Heart left ventricle (tissue), 13 donors: ENCODE measurements around the gene KIAA0930.

Experiments
- CTCF ChIP-seq, 12 donors: fragments of 200-600 bp; sonication (generic) in 4 of 12; IDR thresholded peaks; one replicate each; pipeline versions ENCODE4 v1.5.0 to v1.8.0; 2018 to 2022; ENCODE audit warnings: antibody characterized with exemption in 12 of 12, mild to moderate bottlenecking in 5 of 12
- POLR2A ChIP-seq, 2 donors: fragments of 450-650 bp; IDR thresholded peaks; one replicate each; pipeline ENCODE4 v1.6.1; 2017; ENCODE audit warnings: antibody characterized with exemption in 2 of 2, mild to moderate bottlenecking in 2 of 2, moderate library complexity in 2 of 2
- donor health status: ischemic (EF 13 %, LVEDD 7.1; RV severe dilation, severe dysfunction).
- donor health status: DM: no; HTN: yes; CAD: no.
- donor health status: DM: no; HTN: no; CAD: no.
- donor health status: ischemic (EF 25% LVEDD 6.9; RV normal size, moderate dysfunction).
- donor health status: ischemic (EF 25% LVEDD 5.7; RV mildly dilated, moderate dysfunction).
- donor health status: ischemic (EF 35%, LVEDD 5.7; RV mildly dilated, moderate dysfunction).
- donor health status: nonischemic (EF 11% LVEDD 7.7; RV severe dilation, severe dysfunction).
- donor health status: DM: yes; HTN: yes; CAD: no.
- donor health status: PGD.
- donor health status: ischemic (EF 29% LVEDD 5.4; RV normal size, mild dysfunction).
- donor health status: nonischemic (EF 23%, LVEDD 6.1; RV moderate dilation, normal function).

GRCh38 chr22:45196308-45196707 lies 44.4 kb downstream of the KIAA0930 start:
- TF ChIP-seq CTCF (IDR thresholded peaks at IDR 0.05) (no peak), POLR2A (IDR thresholded peaks at IDR 0.05) (no peak)
